Measurements from ENCODE around the gene EGLN2. TPM values are rescaled to one million over a fixed set of nuclear protein-coding genes. Genes with fewer than 3 reads are reported as not detected.
"Not testable (repeated sequence)": the region's sequence is repeated elsewhere in the genome, so short reads cannot be mapped to it uniquely, and the experiment has no call there.

EGLN2 gene
- total RNA-seq, 1 donor from 2014 or later: 188 TPM

- ATAC-seq (no peak), DNase-seq (no peak)
- no peaks in the 10 kb centered on the region for H3K27me3 ChIP-seq (ENCODE audit: low read depth)
- H3K9me3 ChIP-seq: no peaks in the 10 kb centered on the region
- peaks cover 53% of the 10 kb centered on the region for H3K36me3 ChIP-seq
- H3K4me1 ChIP-seq: peaks cover 80% of the 10 kb centered on the region
- intact Hi-C loops (cut with DNase I): no loop called here
- H3K27ac ChIP-seq: peak overlapping the region; percentile 83
- TF ChIP-seq, protein P1, sequence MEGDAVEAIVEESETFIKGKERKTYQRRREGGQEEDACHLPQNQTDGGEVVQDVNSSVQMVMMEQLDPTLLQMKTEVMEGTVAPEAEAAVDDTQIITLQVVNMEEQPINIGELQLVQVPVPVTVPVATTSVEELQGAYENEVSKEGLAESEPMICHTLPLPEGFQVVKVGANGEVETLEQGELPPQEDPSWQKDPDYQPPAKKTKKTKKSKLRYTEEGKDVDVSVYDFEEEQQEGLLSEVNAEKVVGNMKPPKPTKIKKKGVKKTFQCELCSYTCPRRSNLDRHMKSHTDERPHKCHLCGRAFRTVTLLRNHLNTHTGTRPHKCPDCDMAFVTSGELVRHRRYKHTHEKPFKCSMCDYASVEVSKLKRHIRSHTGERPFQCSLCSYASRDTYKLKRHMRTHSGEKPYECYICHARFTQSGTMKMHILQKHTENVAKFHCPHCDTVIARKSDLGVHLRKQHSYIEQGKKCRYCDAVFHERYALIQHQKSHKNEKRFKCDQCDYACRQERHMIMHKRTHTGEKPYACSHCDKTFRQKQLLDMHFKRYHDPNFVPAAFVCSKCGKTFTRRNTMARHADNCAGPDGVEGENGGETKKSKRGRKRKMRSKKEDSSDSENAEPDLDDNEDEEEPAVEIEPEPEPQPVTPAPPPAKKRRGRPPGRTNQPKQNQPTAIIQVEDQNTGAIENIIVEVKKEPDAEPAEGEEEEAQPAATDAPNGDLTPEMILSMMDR (IDR thresholded peaks at IDR 0.05): no peak
- peak overlapping the region; percentile 56 for H3K4me3 ChIP-seq
These were observed 10.5 kb downstream of the EGLN2 start for GRCh38 chr19:40809358-40810086.

DNA sequence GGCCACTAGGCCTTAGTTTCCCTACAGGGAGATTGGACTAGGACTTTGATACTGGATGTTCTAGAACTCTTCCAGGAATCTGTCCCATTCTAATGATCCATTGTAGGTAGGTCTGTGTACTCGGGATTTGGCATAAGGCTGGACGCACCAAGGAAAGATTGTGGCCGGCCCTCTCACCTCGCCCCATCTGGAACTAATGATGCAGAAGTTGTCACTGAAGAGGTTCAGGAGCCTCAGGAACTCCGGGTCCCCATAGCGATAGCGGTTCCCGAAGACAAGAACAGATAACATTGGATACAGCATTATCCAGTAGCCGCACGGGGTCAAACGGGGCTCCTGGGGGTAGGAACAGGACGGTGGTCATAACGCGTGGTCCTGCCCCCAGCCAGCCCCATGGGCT lies 11.2 kb downstream of the EGLN2 start:
- H3K27ac ChIP-seq: peak overlapping the region; percentile 83

DNA sequence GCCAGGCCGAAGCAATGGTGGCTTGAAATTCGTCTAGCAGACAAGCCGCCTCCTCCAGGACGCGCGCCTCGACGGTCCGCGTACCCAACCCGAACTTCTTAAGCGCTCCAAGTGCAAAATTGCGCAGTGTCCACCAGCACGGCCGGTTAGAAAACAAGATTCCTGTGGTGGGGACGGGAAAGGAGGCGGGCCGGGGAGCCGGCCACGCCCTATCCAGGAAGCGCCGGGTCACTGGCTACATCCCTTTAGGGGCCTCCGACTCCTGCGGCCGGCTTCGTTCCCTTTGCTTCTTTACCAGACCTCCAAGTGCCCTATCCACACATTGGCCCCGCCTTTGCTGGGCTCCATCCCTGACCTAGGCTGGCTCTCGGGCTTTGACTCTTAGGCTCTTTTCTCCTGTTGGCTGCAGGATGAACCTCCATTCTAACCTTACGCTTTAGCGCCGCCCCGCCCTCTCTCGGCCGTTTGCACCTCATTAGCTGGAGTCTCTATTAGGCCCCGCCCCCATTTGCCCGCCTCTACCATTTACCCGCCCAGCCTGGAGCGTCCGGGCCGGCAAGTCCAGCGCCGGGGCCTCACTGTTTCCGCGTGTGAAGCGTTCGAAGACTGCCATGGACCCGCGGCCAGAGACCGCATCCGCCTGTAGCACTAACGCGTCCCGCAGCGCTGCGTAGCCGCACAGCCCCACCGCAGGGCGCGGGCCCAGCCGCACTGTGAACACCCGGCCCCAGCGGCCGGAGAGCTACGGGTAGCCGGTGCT lies 11.8 kb downstream of the EGLN2 start:
- intact Hi-C loops (cut with DNase I): not testable (repeated sequence)

More for the DNA sequence above, 11.2 kb downstream of the EGLN2 start:
- H3K4me3 ChIP-seq: peak overlapping the region; percentile 56
- TF ChIP-seq, protein P1 (IDR thresholded peaks at IDR 0.05): no peak
- intact Hi-C loops (cut with DNase I): no loop called here
- no peaks in the 10 kb centered on the region for H3K27me3 ChIP-seq (ENCODE audit: low read depth)
- peaks cover 46% of the 10 kb centered on the region for H3K36me3 ChIP-seq
- ATAC-seq (no peak), DNase-seq (peak; percentile 40)
- no peaks in the 10 kb centered on the region for H3K9me3 ChIP-seq
- H3K4me1 ChIP-seq: peaks cover 73% of the 10 kb centered on the region

DNA sequence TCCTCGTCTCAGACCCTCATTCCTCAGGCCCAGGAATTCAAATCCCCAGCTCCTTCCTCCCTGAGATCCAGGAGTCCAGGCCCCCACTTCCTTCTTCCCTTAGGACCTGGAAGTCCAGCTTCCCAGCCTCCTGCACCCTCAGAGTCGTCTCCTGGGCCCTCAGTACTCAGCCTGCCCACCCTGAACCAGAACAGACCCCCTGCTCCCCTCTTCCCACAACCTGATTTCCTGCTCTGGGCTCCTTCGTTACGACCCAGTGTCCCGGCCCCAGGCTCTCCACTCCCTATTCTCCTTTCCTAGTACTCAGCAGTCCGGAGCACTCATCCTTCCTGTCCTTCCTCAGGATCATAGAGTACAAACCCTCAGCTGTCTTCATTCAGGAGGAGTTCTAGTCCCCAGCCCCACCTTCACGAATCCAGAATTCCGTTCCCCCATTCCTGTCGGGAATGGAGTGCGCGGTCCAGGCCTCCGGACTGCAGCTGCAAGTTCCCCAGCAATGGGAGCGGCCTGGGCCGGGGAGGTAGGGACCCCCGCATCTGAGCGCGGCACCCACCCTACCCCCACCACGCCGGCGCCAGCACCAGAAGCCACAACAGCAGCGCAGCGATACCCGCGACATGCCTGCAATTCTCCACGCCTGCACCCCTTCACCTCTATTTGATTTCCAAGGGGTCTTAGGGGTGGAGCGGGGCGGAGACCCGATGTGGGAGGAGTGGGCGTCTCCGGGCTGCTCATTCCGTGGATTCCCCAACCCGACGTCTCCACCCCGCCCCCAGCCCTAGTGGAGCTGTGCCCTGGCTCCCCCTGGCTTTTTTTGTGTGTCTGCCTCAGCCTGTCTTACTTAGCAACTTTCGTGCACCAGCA lies 12.7 kb downstream of the EGLN2 start:
- Histone ChIP-seq H3K27me3 (ENCODE audit: low read depth) (no peaks in the 10 kb centered on the region), H3K4me3 (peak overlapping the region; percentile 56), H3K4me1 (peaks cover 58% of the 10 kb centered on the region), H3K9me3 (no peaks in the 10 kb centered on the region), H3K27ac (peak overlapping the region; percentile 83), H3K36me3 (peaks cover 33% of the 10 kb centered on the region)
- ATAC-seq (no peak), DNase-seq (peak; percentile 51)
- TF ChIP-seq, protein P1 (IDR thresholded peaks at IDR 0.05): no peak
- intact Hi-C loops (cut with DNase I): no loop called here

More for the DNA sequence above, 11.8 kb downstream of the EGLN2 start:
- not testable (repeated sequence) for H3K27me3 ChIP-seq (ENCODE audit: low read depth); H3K9me3 ChIP-seq
- ATAC-seq (peak; percentile 92 to 93), DNase-seq (peak; percentile 92)
- Histone ChIP-seq H3K36me3 (peaks cover 41% of the 10 kb centered on the region), H3K4me1 (peaks cover 67% of the 10 kb centered on the region), H3K4me3 (peak overlapping the region; percentile 56), H3K27ac (peak overlapping the region; percentile 83)

DNA sequence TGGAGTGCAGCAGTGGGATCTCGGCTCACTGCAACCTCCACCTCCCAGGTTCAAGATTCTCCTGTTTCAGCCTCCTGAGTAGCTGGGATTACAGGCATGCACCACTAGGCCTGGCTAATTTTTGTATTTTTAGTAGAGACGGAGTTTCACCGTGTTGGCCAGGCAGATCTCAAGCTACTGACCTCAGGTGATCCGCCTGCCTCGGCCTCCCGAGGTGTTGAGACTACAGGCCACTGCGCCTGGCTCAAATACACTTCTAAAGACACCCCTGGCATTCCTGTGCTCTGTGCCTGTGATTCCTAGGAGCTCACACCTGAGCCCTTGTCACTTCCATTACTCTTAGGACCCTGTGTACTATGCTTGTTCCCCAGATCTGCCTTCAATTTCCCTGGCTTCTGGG lies 13.6 kb downstream of the EGLN2 start:
- ATAC-seq; H3K4me3 ChIP-seq; H3K27me3 ChIP-seq (ENCODE audit: low read depth); intact Hi-C loops (cut with DNase I); H3K9me3 ChIP-seq; H3K27ac ChIP-seq: not testable (repeated sequence)
- peaks cover 25% of the 10 kb centered on the region for H3K36me3 ChIP-seq
- H3K4me1 ChIP-seq: peaks cover 49% of the 10 kb centered on the region
- DNase-seq: peak; percentile 36

GRCh38 chr19:40813182-40813581 lies 14.2 kb downstream of the EGLN2 start:
- no peak overlapping the region for H3K27ac ChIP-seq
- TF ChIP-seq, protein P1 (IDR thresholded peaks at IDR 0.05): no peak
- H3K36me3 ChIP-seq: peaks cover 19% of the 10 kb centered on the region
- no peaks in the 10 kb centered on the region for H3K9me3 ChIP-seq
- peak; percentile 11 to 16 for ATAC-seq
- intact Hi-C loops (cut with DNase I): no loop called here
- peak; percentile 61 for DNase-seq
- H3K27me3 ChIP-seq (ENCODE audit: low read depth): no peaks in the 10 kb centered on the region
- H3K4me3 ChIP-seq: no peak overlapping the region
- peaks cover 47% of the 10 kb centered on the region for H3K4me1 ChIP-seq
